ENCODE measurements around the gene STPG4. TPM values are rescaled to one million over a fixed set of nuclear protein-coding genes. Genes with fewer than 3 reads are reported as not detected.

Gene STPG4
- total RNA-seq, 1 experiment from 2014 or later: 0.13 TPM

GRCh38 chr2:47201224-47201623 lies 46.1 kb upstream of the STPG4 start:
- Histone ChIP-seq H2BK5ac (ENCODE audit: insufficient read length, low read length) (no peak overlapping the region), H2AK5ac (ENCODE audit: insufficient read length, low read length) (no peak overlapping the region), H4K8ac (replicated peaks; ENCODE audit: insufficient read length, low read depth, low read length) (no peak overlapping the region), H3K23ac (ENCODE audit: insufficient read length, low read depth, low read length) (no peak overlapping the region), H3K18ac (ENCODE audit: insufficient read length, low read depth, low read length) (no peak overlapping the region), H2BK12ac (ENCODE audit: insufficient read length, low read depth, low read length) (no peak overlapping the region), H3K4me1 (ENCODE audit: insufficient read depth, low read length) (no peaks in the 10 kb centered on the region; the same call in 1 of the 2 replicates), H2AFZ (ENCODE audit: low read length) (no peak overlapping the region), H4K91ac (ENCODE audit: insufficient read length, low read depth, low read length) (no peak overlapping the region), H4K5ac (ENCODE audit: insufficient read length, low read depth, low read length) (no peak overlapping the region), H3K14ac (ENCODE audit: insufficient read depth, low read length) (no peak overlapping the region), H2BK15ac (ENCODE audit: low read depth, low read length) (no peak overlapping the region), H4K20me1 (ENCODE audit: control insufficient read depth, insufficient read depth, insufficient read length) (no peaks in the 10 kb centered on the region), H3K4me2 (ENCODE audit: insufficient read depth, insufficient read length, low read length) (no peak overlapping the region), H3K27me3 (ENCODE audit: insufficient read depth, low read length) (no peaks in the 10 kb centered on the region), H3K27ac (ENCODE audit: insufficient read length, low read depth, low read length) (no peak overlapping the region), H3K9ac (ENCODE audit: extremely low read depth, insufficient read length, low read length) (no peak overlapping the region), H3K9me3 (ENCODE audit: control insufficient read depth, low read depth, low read length) (no peaks in the 10 kb centered on the region), H3T11ph (ENCODE audit: low read length) (no peak overlapping the region), H3K79me1 (ENCODE audit: insufficient read depth, low read depth, low read length, poor library complexity, severe bottlenecking) (no peaks in the 10 kb centered on the region), H3K79me2 (ENCODE audit: insufficient read depth, low read length) (no peaks in the 10 kb centered on the region), H2BK20ac (ENCODE audit: low read depth, low read length, poor library complexity, severe bottlenecking) (no peak overlapping the region), H3K56ac (ENCODE audit: insufficient read length, low read depth, low read length) (no peak overlapping the region), H2BK120ac (ENCODE audit: low read depth, low read length, poor library complexity, severe bottlenecking) (no peak overlapping the region), H3K23me2 (ENCODE audit: insufficient read length, low read depth, low read length, poor library complexity, severe bottlenecking) (no peaks in the 10 kb centered on the region), H3K4ac (ENCODE audit: low read depth, low read length) (no peak overlapping the region)
- H3K4me3 Mint-ChIP-seq: no peak overlapping the region
- no peaks in the 10 kb centered on the region; the same call in 1 of the 2 replicates for H3K27me3 Mint-ChIP-seq (ENCODE audit: low read depth)
- no peaks in the 10 kb centered on the region for H3K36me3 Mint-ChIP-seq (ENCODE audit: insufficient read depth in 1 of 3, low read depth in 3 of 3)
- no peak for DNase-seq
- no peak overlapping the region for H3K27ac Mint-ChIP-seq
- no peaks in the 10 kb centered on the region for H3K9me3 Mint-ChIP-seq
- TF ChIP-seq CTCF (conservative IDR thresholded peaks at IDR 0.05): no peak
- WGBS (ENCODE audit: extremely low coverage, insufficient read length, low lambda C conversion rate): no CpG with 5 or more reads among the region's 2 CpGs
- H3K4me1 Mint-ChIP-seq: peaks cover 19 to 25% of the 10 kb centered on the region in 2 experiments
